A673 (cell line): ENCODE measurements around the gene SLC19A1. TPM values are rescaled to one million over a fixed set of nuclear protein-coding genes. Genes with fewer than 3 reads are reported as not detected.

Source experiments
- BruUV-seq: library from RNA; stranded (reverse); fragments of 400-500 nt; replicated peaks from 2 replicates; lab custom pipeline; 2021; lab: Mats Ljungman, UMichigan
- CTCF ChIA-PET: fragments of 300-600 bp; sonication (Branson Sonifier 250); formaldehyde crosslinking; loops from one replicate; lab custom pipeline; 2022; ENCODE audit warnings: antibody characterized with exemption; lab: Charles Lee
- POLR2A ChIA-PET: fragments of 300-600 bp; sonication (Branson Sonifier 250); formaldehyde crosslinking; loops from one replicate; lab custom pipeline; 2022; ENCODE audit warnings: antibody characterized with exemption; ENCODE audit not compliant: low non-redundant PET; lab: Charles Lee
- DNase-seq: peaks from one replicate; pipeline ENCODE4 v3.0.0-alpha.2; 2015; ENCODE audit warnings: low spot score
- H3K27ac ChIP-seq: fragments of 200-600 bp; sonication (generic); 2 replicates; pipeline ENCODE4 v1.5.1; 2016; ENCODE audit warnings: mixed run types, low read depth, mild to moderate bottlenecking, mixed read lengths, antibody characterized with exemption, low read length; ENCODE audit not compliant: poor library complexity, severe bottlenecking
- H3K27me3 ChIP-seq: fragments of 200-600 bp; sonication (generic); replicated peaks from 2 replicates; pipeline ENCODE4 v1.6.1; 2017; ENCODE audit warnings: mixed run types, low read depth, mild to moderate bottlenecking, mixed read lengths, antibody characterized with exemption, low read length; ENCODE audit not compliant: insufficient read depth, poor library complexity
- H3K36me3 ChIP-seq: fragments of 200-600 bp; sonication (generic); 2 replicates; pipeline ENCODE4 v1.6.1; 2016; ENCODE audit warnings: mixed run types, mild to moderate bottlenecking, mixed read lengths, antibody characterized with exemption, low read length; ENCODE audit not compliant: insufficient read depth, poor library complexity, severe bottlenecking
- H3K4me1 ChIP-seq: fragments of 200-600 bp; sonication (generic); 2 replicates; pipeline ENCODE4 v1.6.1; 2017; ENCODE audit warnings: mixed run types, mild to moderate bottlenecking, mixed read lengths, antibody characterized with exemption, low read length; ENCODE audit not compliant: insufficient read depth, poor library complexity, severe bottlenecking
- H3K4me3 ChIP-seq: fragments of 200-600 bp; sonication (generic); 2 replicates; pipeline ENCODE4 v1.5.1; 2016; ENCODE audit warnings: low read depth, mixed run types, mild to moderate bottlenecking, mixed read lengths, low read length; ENCODE audit not compliant: poor library complexity, severe bottlenecking
- H3K9me3 ChIP-seq: fragments of 200-600 bp; sonication (generic); 2 replicates; pipeline ENCODE4 v1.6.1; 2016; ENCODE audit warnings: mixed run types, low read depth, mild to moderate bottlenecking, mixed read lengths, antibody characterized with exemption, low read length; ENCODE audit not compliant: poor library complexity, severe bottlenecking
- CTCF ChIP-seq: fragments of 300-800, 200-600 bp; sonication (generic); conservative IDR thresholded peaks from 2 replicates; pipeline ENCODE4 v1.5.1; 2017; ENCODE audit warnings: low read depth, mild to moderate bottlenecking, antibody characterized with exemption, low read length, moderate library complexity, mixed read lengths
- EZH2 ChIP-seq: fragments of 200-600 bp; sonication (generic); IDR thresholded peaks from 2 replicates; pipeline ENCODE4 v1.6.1; 2017; ENCODE audit warnings: borderline replicate concordance, low read depth, mild to moderate bottlenecking, mixed read lengths, antibody characterized with exemption, low read length; ENCODE audit not compliant: poor library complexity, severe bottlenecking
- intact Hi-C: fragments of 100-400 bp; cut with micrococcal nuclease; formaldehyde crosslinking; loops from one replicate; pipeline ENCODE4 v1.10.0; 2022; ENCODE audit not compliant: unreplicated experiment
- total RNA-seq: library from RNA; stranded (reverse); gene quantifications from 2 replicates; pipeline ENCODE4 v1.2.3, GENCODE V29; 2021

SLC19A1 gene
- total RNA-seq, 1 experiment from 2014 or later = 72.1 TPM

- DNase-seq = no peak
Observed at GRCh38 chr21:45572231-45572630, 30.0 kb upstream of the SLC19A1 start.

GRCh38 chr21:45571641-45572040 is 29.4 kb upstream of the SLC19A1 start:
- no peak for DNase-seq
- Histone ChIP-seq H3K4me1 (no peaks in the 10 kb centered on the region), H3K9me3 (no peaks in the 10 kb centered on the region), H3K36me3 (no peaks in the 10 kb centered on the region), H3K27ac (no peak overlapping the region), H3K27me3 (no peaks in the 10 kb centered on the region), H3K4me3 (no peak overlapping the region)
- intact Hi-C loops = no loop called here
- BruUV-seq = no TSS peak
- POLR2A ChIA-PET = no interaction called here
- CTCF ChIA-PET = no interaction called here
- no peak for TF ChIP-seq CTCF
- TF ChIP-seq EZH2 = no peak

More at GRCh38 chr21:45572231-45572630, 30.0 kb upstream of the SLC19A1 start:
- no peaks in the 10 kb centered on the region for H3K9me3 ChIP-seq
- POLR2A ChIA-PET = no interaction called here
- no peak overlapping the region for H3K4me3 ChIP-seq
- no peak overlapping the region for H3K27ac ChIP-seq
- BruUV-seq = no TSS peak
- TF ChIP-seq EZH2 (no peak), CTCF (no peak)
- no peaks in the 10 kb centered on the region for H3K36me3 ChIP-seq
- intact Hi-C loops = no loop called here
- H3K4me1 ChIP-seq = no peaks in the 10 kb centered on the region
- no peaks in the 10 kb centered on the region for H3K27me3 ChIP-seq
- CTCF ChIA-PET = no interaction called here

- H3K27ac ChIP-seq = no peak overlapping the region
- BruUV-seq = no TSS peak
- POLR2A ChIA-PET = no interaction called here
- no peak overlapping the region for H3K4me3 ChIP-seq
- H3K36me3 ChIP-seq = no peaks in the 10 kb centered on the region
- no peaks in the 10 kb centered on the region for H3K4me1 ChIP-seq
- CTCF ChIA-PET = no interaction called here
- TF ChIP-seq CTCF (no peak), EZH2 (no peak)
- intact Hi-C loops = no loop called here
- DNase-seq = no peak
- H3K27me3 ChIP-seq = no peaks in the 10 kb centered on the region
- no peaks in the 10 kb centered on the region for H3K9me3 ChIP-seq
Observed at GRCh38 chr21:45570826-45571601, 28.8 kb upstream of the SLC19A1 start.
